ENCODE results near the gene SORCS2.
A peak's percentile ranks its signal among the peaks of the same experiment; 100 is the strongest.

Gene SORCS2

DNA sequence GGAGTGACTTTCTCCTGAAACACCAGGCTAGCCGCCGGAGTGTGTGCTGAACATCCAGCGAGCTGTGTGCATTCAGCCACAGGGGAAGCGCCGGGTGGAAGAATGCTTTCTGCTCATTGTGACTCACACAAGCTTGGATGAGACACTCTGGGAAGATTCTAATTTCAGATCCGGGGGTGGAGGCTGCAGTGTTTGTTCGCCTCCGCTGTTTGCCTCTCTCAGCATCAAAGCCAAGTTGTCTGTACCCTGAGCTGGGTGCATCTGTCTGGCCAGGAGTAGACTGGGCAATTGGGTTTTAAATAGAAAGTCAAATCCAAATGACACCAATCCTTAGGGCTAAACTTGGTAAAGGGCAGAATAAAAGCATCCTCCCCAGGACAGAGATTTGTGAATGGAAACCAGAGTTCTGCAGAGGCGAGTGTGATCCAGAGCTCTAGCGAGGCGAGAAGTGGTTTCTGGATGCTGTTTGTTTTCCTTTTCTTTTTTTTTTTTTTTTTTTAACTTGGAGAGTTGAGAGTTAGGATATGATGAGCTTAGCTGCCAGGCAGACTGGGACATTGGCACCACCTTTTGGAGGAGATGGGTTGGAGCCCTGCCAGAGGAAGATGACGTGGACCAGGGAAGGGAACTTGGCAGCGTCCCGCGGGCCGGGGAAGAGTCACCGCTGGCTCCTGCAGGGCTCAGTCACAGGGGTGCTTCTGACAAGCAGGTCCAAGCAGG, 438.4 kb downstream of the SORCS2 start:
- TF ChIP-seq, protein P1, sequence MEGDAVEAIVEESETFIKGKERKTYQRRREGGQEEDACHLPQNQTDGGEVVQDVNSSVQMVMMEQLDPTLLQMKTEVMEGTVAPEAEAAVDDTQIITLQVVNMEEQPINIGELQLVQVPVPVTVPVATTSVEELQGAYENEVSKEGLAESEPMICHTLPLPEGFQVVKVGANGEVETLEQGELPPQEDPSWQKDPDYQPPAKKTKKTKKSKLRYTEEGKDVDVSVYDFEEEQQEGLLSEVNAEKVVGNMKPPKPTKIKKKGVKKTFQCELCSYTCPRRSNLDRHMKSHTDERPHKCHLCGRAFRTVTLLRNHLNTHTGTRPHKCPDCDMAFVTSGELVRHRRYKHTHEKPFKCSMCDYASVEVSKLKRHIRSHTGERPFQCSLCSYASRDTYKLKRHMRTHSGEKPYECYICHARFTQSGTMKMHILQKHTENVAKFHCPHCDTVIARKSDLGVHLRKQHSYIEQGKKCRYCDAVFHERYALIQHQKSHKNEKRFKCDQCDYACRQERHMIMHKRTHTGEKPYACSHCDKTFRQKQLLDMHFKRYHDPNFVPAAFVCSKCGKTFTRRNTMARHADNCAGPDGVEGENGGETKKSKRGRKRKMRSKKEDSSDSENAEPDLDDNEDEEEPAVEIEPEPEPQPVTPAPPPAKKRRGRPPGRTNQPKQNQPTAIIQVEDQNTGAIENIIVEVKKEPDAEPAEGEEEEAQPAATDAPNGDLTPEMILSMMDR (conservative IDR thresholded peaks at IDR 0.05; ENCODE audit: low read depth): no peak
- CTCF ChIA-PET: interaction anchor here (0.8 kb wide), 1 partner anchor 15 kb away, joined by 6 read pairs; no protein-coding TSS in a partner anchor
- DNase-seq (ENCODE audit: low spot score): peak; percentile 79
- H3K27ac ChIP-seq: peak overlapping the region; percentile 82
- POLR2A ChIA-PET (ENCODE audit: low non-redundant PET): no interaction called here

- ChIA-PET POLR2A (ENCODE audit: low non-redundant PET) (no interaction called here), CTCF (no interaction called here)
- TF ChIP-seq, protein P1 (conservative IDR thresholded peaks at IDR 0.05; ENCODE audit: low read depth): no peak
- H3K27ac ChIP-seq: peak overlapping the region; percentile 82
- DNase-seq (ENCODE audit: low spot score): no peak
Observed at GRCh38 chr4:7631288-7632014, 439.1 kb downstream of the SORCS2 start.

DNA sequence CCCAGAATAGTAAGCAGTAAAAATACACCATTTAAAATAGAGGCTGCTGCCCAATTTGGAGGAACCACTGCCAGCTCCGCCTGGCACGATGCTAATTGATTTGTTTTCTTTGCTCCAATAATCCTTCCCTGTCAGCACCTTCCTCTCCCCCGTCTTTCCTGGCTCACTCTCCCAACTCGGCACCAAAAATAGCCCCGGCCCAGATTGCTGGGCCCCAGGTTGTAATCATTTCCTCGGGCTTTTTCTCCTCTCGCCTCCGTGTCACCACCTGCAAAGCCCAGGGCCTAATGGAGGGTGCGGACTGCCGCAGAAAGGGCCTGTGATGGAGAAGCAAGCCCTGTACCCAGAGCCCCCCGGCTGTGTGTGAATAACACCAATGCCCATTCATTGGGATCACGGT, 440.0 kb downstream of the SORCS2 start:
- no peak for DNase-seq (ENCODE audit: low spot score)
- TF ChIP-seq, protein P1 (conservative IDR thresholded peaks at IDR 0.05; ENCODE audit: low read depth): no peak
- CTCF ChIA-PET: no interaction called here
- no peak overlapping the region; the same call in 1 of the 2 replicates for H3K27ac ChIP-seq
- POLR2A ChIA-PET (ENCODE audit: low non-redundant PET): no interaction called here

DNA sequence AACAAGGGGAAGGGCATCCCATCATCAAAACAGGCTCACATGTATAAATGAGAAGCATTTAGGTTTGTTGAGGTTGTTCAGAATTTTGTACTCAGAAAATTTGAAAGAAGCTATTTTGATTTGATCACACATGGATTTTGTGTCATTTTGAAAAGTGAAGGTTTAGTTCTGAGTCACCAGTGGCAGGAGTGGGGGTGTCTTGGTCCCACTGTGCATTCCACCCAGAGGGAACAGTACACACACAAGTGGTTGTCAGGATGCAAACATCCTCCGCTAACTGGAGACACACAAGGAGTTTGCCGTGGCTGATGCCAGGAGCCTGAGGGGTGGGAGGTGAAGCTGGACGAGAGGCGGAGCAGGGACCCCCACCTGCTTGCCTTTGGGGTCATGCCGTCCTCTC, 440.6 kb downstream of the SORCS2 start:
- TF ChIP-seq, protein P1 (conservative IDR thresholded peaks at IDR 0.05; ENCODE audit: low read depth): no peak
- POLR2A ChIA-PET (ENCODE audit: low non-redundant PET): no interaction called here
- CTCF ChIA-PET: no interaction called here
- DNase-seq (ENCODE audit: low spot score): no peak
- H3K27ac ChIP-seq: no peak overlapping the region

DNA sequence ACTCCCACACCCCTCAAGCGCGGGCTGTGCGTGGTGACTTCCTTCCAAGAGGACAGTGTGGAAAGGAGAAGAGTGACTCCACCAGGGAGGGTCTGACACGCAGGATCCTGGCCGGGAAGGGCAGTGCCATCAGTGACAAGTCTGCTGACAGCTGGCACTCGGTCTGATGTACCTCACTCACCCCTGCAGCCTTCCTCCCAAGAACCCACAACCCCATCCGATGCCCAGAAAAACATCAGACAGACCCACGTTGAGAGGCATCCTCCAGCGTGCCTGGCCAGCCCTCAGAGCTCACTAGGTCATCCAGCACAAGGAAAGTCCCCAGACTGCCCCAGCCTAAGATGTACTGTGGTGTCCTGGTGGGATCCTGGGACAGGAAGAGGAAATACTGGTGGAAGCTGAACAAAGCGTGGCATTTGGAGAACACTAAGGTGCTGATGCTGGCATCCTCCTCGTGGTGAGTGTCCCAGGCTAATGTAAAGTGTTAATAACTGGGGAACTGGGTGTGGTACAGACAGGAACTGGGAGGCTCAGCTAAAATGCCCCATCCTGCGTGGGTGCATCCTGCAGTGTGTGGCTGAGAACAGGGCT, 442.4 kb downstream of the SORCS2 start:
- no peak overlapping the region for H3K27ac ChIP-seq
- ChIA-PET POLR2A (ENCODE audit: low non-redundant PET) (no interaction called here), CTCF (no interaction called here)
- TF ChIP-seq, protein P1 (conservative IDR thresholded peaks at IDR 0.05; ENCODE audit: low read depth): no peak
- no peak for DNase-seq (ENCODE audit: low spot score)

DNA sequence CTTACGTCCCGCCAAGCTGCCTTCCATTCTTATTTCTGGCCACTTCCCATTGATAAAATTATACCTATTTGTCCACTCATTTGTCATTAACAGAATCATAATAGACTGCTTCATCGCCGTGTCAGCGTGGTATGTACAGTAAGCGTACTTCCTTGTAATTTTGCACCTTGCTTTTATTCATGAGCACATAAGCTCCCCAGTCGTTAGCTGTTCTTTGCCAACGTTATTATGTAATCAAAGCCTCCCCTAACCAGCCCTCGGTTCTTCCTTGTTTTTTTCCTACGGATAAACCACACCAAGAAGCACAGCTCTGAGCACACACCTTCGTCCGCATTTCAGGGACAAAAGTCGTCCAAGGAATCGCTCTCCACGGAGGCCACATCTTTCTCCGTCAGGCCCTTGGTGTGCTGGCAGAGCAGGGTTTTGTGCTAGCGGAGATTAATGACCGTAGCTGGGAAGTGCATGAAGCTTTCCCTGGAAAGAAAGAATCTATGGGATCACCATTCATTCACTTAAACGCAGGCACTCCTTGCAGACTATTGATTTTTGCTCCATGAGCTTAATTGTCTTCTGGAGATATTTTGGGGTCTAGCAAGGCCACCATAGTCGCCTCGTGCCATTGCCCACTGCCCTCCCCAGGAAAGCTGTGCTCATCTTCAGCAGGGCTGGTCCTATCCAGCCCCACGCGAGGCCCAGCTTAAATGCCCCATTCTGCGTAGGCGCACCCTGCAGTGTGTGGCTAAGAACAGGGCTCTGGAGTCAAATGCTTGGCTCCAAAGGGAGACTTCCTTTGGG, 443.3 kb downstream of the SORCS2 start:
- TF ChIP-seq, protein P1 (conservative IDR thresholded peaks at IDR 0.05; ENCODE audit: low read depth): no peak
- CTCF ChIA-PET: no interaction called here
- no peak overlapping the region for H3K27ac ChIP-seq
- POLR2A ChIA-PET (ENCODE audit: low non-redundant PET): no interaction called here
- no peak for DNase-seq (ENCODE audit: low spot score)

Measured in RWPE1 (cell line).